Stimulated activated CD4-positive, alpha-beta T cell treated with anti-CD3 and anti-CD28 coated beads, Interleukin-12 subunit alpha, Interleukin-12 subunit beta, amount 100 ng/mL, for 48 hours (primary cell): Measurements from ENCODE around the gene MPO.
A peak's percentile ranks its signal among the peaks of the same experiment; 100 is the strongest.

Source experiments
- DNase-seq, 3 donors: peaks; one replicate each; pipeline ENCODE4 v3.0.0-alpha.2; 2020; ENCODE audit warnings: low read depth in 2 of 3, low spot score in 1 of 3

Gene MPO

GRCh38 chr17:58234512-58234911 is 46.2 kb downstream of the MPO start:
- no peak for DNase-seq

- DNase-seq = no peak
Measured at GRCh38 chr17:58233543-58233942, 47.2 kb downstream of the MPO start.

- peak in 1 of 3 donors; percentile 38 for DNase-seq
Measured at GRCh38 chr17:58232707-58233156, 48.0 kb downstream of the MPO start.

- no peak for DNase-seq
Measured at GRCh38 chr17:58231641-58232040, 49.1 kb downstream of the MPO start.

- no peak for DNase-seq
Measured at GRCh38 chr17:58229881-58230280, 50.9 kb downstream of the MPO start.

GRCh38 chr17:58229384-58229783 is 51.4 kb downstream of the MPO start:
- no peak for DNase-seq

GRCh38 chr17:58228679-58229078 is 52.1 kb downstream of the MPO start:
- no peak for DNase-seq

GRCh38 chr17:58227733-58228132 is 53.0 kb downstream of the MPO start:
- DNase-seq = no peak

- DNase-seq = no peak
Measured at GRCh38 chr17:58224315-58224714, 56.4 kb downstream of the MPO start.
